Panc1 (cell line): ENCODE results near the gene PRAMEF9. TPM values are rescaled to one million over a fixed set of nuclear protein-coding genes. Genes with fewer than 3 reads are reported as not detected.
"Not testable (repeated sequence)": the region's sequence is repeated elsewhere in the genome, so short reads cannot be mapped to it uniquely, and the experiment has no call there.

Experiments used
- ATAC-seq: fragments of 200-7000 bp; cut with Tn5 transposase; 2 replicates; pipeline ENCODE4 v1.9.1; 2020; ENCODE audit warnings: mild to moderate bottlenecking, moderate library complexity
- BruUV-seq: library from RNA; stranded (reverse); fragments of 400-500 nt; replicated peaks from 2 replicates; lab custom pipeline; 2021; lab: Mats Ljungman, UMichigan
- CTCF ChIA-PET: fragments of 300-600 bp; sonication (Branson Sonifier 250); formaldehyde crosslinking; loops from one replicate; lab custom pipeline; 2022; ENCODE audit warnings: antibody characterized with exemption; lab: Charles Lee
- POLR2A ChIA-PET: fragments of 300-600 bp; sonication (Branson Sonifier 250); formaldehyde crosslinking; loops from one replicate; lab custom pipeline; 2022; ENCODE audit warnings: antibody characterized with exemption; lab: Charles Lee
- DNase-seq: peaks from one replicate; pipeline ENCODE4 v3.0.0-alpha.2; 2010; ENCODE audit warnings: low read depth, low spot score
- H3K27ac ChIP-seq: 2 replicates; pipeline ENCODE4 v1.5.1; 2011; ENCODE audit warnings: mild to moderate bottlenecking, low read length, inconsistent platforms
- H3K27me3 ChIP-seq: fragments of 200-500 bp; sonication (Bioruptor generic); 2 replicates; pipeline ENCODE4 v1.6.0; 2014; ENCODE audit warnings: low read length, inconsistent platforms; ENCODE audit not compliant: control insufficient read depth, insufficient read depth
- H3K36me3 ChIP-seq: fragments of 200-500 bp; sonication (Bioruptor generic); 2 replicates; pipeline ENCODE4 v1.5.1; 2014; ENCODE audit warnings: inconsistent platforms, mild to moderate bottlenecking, low read length, moderate library complexity; ENCODE audit not compliant: control insufficient read depth, insufficient read depth
- H3K4me1 ChIP-seq: 2 replicates; pipeline ENCODE4 v1.5.1; 2011; ENCODE audit warnings: inconsistent platforms, mild to moderate bottlenecking, low read length, moderate library complexity; ENCODE audit not compliant: control insufficient read depth, insufficient read depth
- H3K4me3 ChIP-seq, 2 experiments: 2 replicates each; pipeline ENCODE4 v1.5.1; 2011 to 2012; ENCODE audit warnings: low read depth in 2 of 2, low read length in 2 of 2, mild to moderate bottlenecking in 2 of 2, inconsistent platforms in 1 of 2, moderate library complexity in 1 of 2
- H3K9me3 ChIP-seq: fragments of 200-500 bp; sonication (Bioruptor generic); 2 replicates; pipeline ENCODE4 v1.5.1; 2014; ENCODE audit warnings: low read depth, mild to moderate bottlenecking, inconsistent platforms, low read length, moderate library complexity; ENCODE audit not compliant: control insufficient read depth, insufficient read depth
- CTCF ChIP-seq: fragments of 450-650 bp; IDR thresholded peaks from 2 replicates; pipeline ENCODE4 v1.5.1; 2017; ENCODE audit warnings: mild to moderate bottlenecking
- POLR2AphosphoS5 ChIP-seq: IDR thresholded peaks from 2 replicates; pipeline ENCODE4 v1.6.1; 2012; ENCODE audit warnings: mild to moderate bottlenecking, low read depth, low read length, moderate library complexity
- REST ChIP-seq, 2 experiments: IDR thresholded peaks; 2 replicates each; pipeline ENCODE4 v1.6.1; 2011 to 2012; ENCODE audit warnings: low read depth in 2 of 2, control low read depth in 1 of 2, low read length in 1 of 2, mild to moderate bottlenecking in 1 of 2, moderate library complexity in 1 of 2; ENCODE audit not compliant: insufficient read depth in 1 of 2
- SIN3A ChIP-seq: IDR thresholded peaks from 2 replicates; pipeline ENCODE4 v1.6.1; 2012; ENCODE audit warnings: low read depth, mild to moderate bottlenecking, low read length, moderate library complexity, borderline replicate concordance; ENCODE audit not compliant: insufficient read depth
- TCF7L2 ChIP-seq: IDR thresholded peaks from 2 replicates; pipeline ENCODE4 v1.6.1; 2011; ENCODE audit warnings: mild to moderate bottlenecking, low read depth, low read length, inconsistent platforms
- in situ Hi-C: cut with HindIII; loops from 2 replicates; pipeline ENCODE4 v1.10.0; 2016; ENCODE audit warnings: low sequenced_read_pairs, low pct_unique_long_range_greater_than_20kb
- intact Hi-C: fragments of 100-400 bp; cut with micrococcal nuclease; formaldehyde crosslinking; loops from one replicate; pipeline ENCODE4 v1.10.0; 2022; ENCODE audit not compliant: unreplicated experiment
- total RNA-seq: library from RNA; stranded (reverse); gene quantifications from one replicate; pipeline ENCODE4 v1.2.1, GENCODE V29; 2021; ENCODE audit not compliant: unreplicated experiment

Gene PRAMEF9
- total RNA-seq, 1 experiment from 2014 or later: not detected

GRCh38 chr1:13222788-13223187 is 51.1 kb downstream of the PRAMEF9 start:
- intact Hi-C loops: not testable (repeated sequence)

GRCh38 chr1:13224480-13225060 is 52.9 kb downstream of the PRAMEF9 start:
- ATAC-seq: no peak
- BruUV-seq: no TSS peak
- POLR2A ChIA-PET: no interaction called here
- no peak overlapping the region for H3K4me3 ChIP-seq
- no peak overlapping the region for H3K27ac ChIP-seq
- TF ChIP-seq REST (IDR thresholded peaks at IDR 0.05; ENCODE audit: insufficient read depth in 1 of 2, low read depth in 2 of 2, low read length in 1 of 2) (no peak), TCF7L2 (no peak), CTCF (no peak), SIN3A (no peak), POLR2AphosphoS5 (no peak)
- intact Hi-C loops (no loop called here), in situ Hi-C loops (no loop called here)
- no peaks in the 10 kb centered on the region for H3K4me1 ChIP-seq
- H3K36me3 ChIP-seq: no peaks in the 10 kb centered on the region
- CTCF ChIA-PET: no interaction called here
- H3K9me3 ChIP-seq: no peaks in the 10 kb centered on the region
- no peak for DNase-seq
- 0 out of 2 replicates have a peak, but pooled peaks cover 3% of the 10 kb centered on the region for H3K27me3 ChIP-seq

More at GRCh38 chr1:13222788-13223187, 51.1 kb downstream of the PRAMEF9 start:
- H3K4me1 ChIP-seq, DNase-seq, H3K27ac ChIP-seq, CTCF ChIA-PET, in situ Hi-C loops, BruUV-seq, ATAC-seq, H3K36me3 ChIP-seq, H3K27me3 ChIP-seq, POLR2A ChIA-PET, H3K4me3 ChIP-seq, H3K9me3 ChIP-seq: not testable (repeated sequence)

GRCh38 chr1:13225675-13226204 is 54.1 kb downstream of the PRAMEF9 start, which contains the start of gene PRAMEF18:
PRAMEF18 (minus strand) TSS chr1:13226154; CDS start chr1:13226106, 48 bp downstream.
- BruUV-seq, in situ Hi-C loops: not testable (repeated sequence)

GRCh38 chr1:13227271-13228055 is 55.8 kb downstream of the PRAMEF9 start:
- H3K27ac ChIP-seq, intact Hi-C loops, H3K9me3 ChIP-seq, H3K36me3 ChIP-seq, H3K27me3 ChIP-seq, H3K4me3 ChIP-seq, in situ Hi-C loops, POLR2A ChIA-PET, BruUV-seq, DNase-seq, H3K4me1 ChIP-seq, ATAC-seq: not testable (repeated sequence)
- CTCF ChIA-PET: interaction anchor here (0.7 kb wide), 1 partner anchor 580 kb away, joined by 4 read pairs; no protein-coding TSS in a partner anchor

More at GRCh38 chr1:13225675-13226204, 54.1 kb downstream of the PRAMEF9 start, which contains the start of gene PRAMEF18:
- H3K27me3 ChIP-seq, H3K27ac ChIP-seq, ATAC-seq, H3K4me3 ChIP-seq, H3K36me3 ChIP-seq, H3K9me3 ChIP-seq, intact Hi-C loops, H3K4me1 ChIP-seq, CTCF ChIA-PET, DNase-seq, POLR2A ChIA-PET: not testable (repeated sequence)
